Nephron (organoid): ENCODE data around the gene ARAP2.

ENCODE experiments used
- H3K27ac Mint-ChIP-seq, 3 experiments: 2 replicates each; pipeline ENCODE4 v1.8.0; 2020; ENCODE audit warnings: mixed read lengths in 3 of 3, mild to moderate bottlenecking in 2 of 3, moderate library complexity in 1 of 3
- H3K27me3 Mint-ChIP-seq: 2 replicates; pipeline ENCODE4 v1.8.0; 2021; ENCODE audit warnings: low read depth, mild to moderate bottlenecking, moderate library complexity, mixed read lengths
- H3K36me3 Mint-ChIP-seq: 2 replicates; pipeline ENCODE4 v1.8.0; 2020; ENCODE audit warnings: low read depth, mixed read lengths
- H3K4me1 Mint-ChIP-seq: 2 replicates; pipeline ENCODE4 v1.8.0; 2020; ENCODE audit warnings: mixed read lengths
- H3K4me3 Mint-ChIP-seq, 3 experiments: 2 replicates each; pipeline ENCODE4 v1.8.0; 2020; ENCODE audit warnings: mild to moderate bottlenecking in 3 of 3, mixed read lengths in 3 of 3, moderate library complexity in 2 of 3
- H3K9me3 Mint-ChIP-seq: 2 replicates; pipeline ENCODE4 v1.8.0; 2020; ENCODE audit warnings: mixed read lengths
- CTCF ChIP-seq, 3 experiments: fragments of 200-600 bp; sonication (generic); IDR thresholded peaks; one replicate each; pipeline ENCODE4 v1.5.0; 2021; ENCODE audit warnings: antibody characterized with exemption in 3 of 3; ENCODE audit not compliant: unreplicated experiment in 3 of 3

The ARAP2 gene

GRCh38 chr4:36173905-36174304 lies 70.4 kb downstream of the ARAP2 start:
- Mint-ChIP-seq H3K27ac (no peak overlapping the region), H3K4me1 (no peaks in the 10 kb centered on the region), H3K36me3 (no peaks in the 10 kb centered on the region), H3K4me3 (no peak overlapping the region), H3K9me3 (no peaks in the 10 kb centered on the region), H3K27me3 (no peaks in the 10 kb centered on the region)
- no peak for TF ChIP-seq CTCF (IDR thresholded peaks at IDR 0.05; ENCODE audit: unreplicated experiment in 3 of 3)

- no peaks in the 10 kb centered on the region for H3K27me3 Mint-ChIP-seq
- H3K36me3 Mint-ChIP-seq = no peaks in the 10 kb centered on the region
- H3K9me3 Mint-ChIP-seq = no peaks in the 10 kb centered on the region
- H3K4me3 Mint-ChIP-seq = no peak overlapping the region
- no peaks in the 10 kb centered on the region for H3K4me1 Mint-ChIP-seq
- no peak for TF ChIP-seq CTCF (IDR thresholded peaks at IDR 0.05; ENCODE audit: unreplicated experiment in 3 of 3)
- H3K27ac Mint-ChIP-seq = no peak overlapping the region
Observed at GRCh38 chr4:36172656-36173055, 71.7 kb downstream of the ARAP2 start.

- H3K36me3 Mint-ChIP-seq = no peaks in the 10 kb centered on the region
- no peaks in the 10 kb centered on the region for H3K9me3 Mint-ChIP-seq
- H3K27me3 Mint-ChIP-seq = no peaks in the 10 kb centered on the region
- H3K27ac Mint-ChIP-seq = no peak overlapping the region
- H3K4me1 Mint-ChIP-seq = no peaks in the 10 kb centered on the region
- no peak overlapping the region for H3K4me3 Mint-ChIP-seq
- no peak for TF ChIP-seq CTCF (IDR thresholded peaks at IDR 0.05; ENCODE audit: unreplicated experiment in 3 of 3)
Observed at GRCh38 chr4:36168127-36168878, 76.0 kb downstream of the ARAP2 start.

- H3K4me3 Mint-ChIP-seq = no peak overlapping the region
- no peak overlapping the region for H3K27ac Mint-ChIP-seq
- H3K4me1 Mint-ChIP-seq = no peaks in the 10 kb centered on the region
- no peak for TF ChIP-seq CTCF (IDR thresholded peaks at IDR 0.05; ENCODE audit: unreplicated experiment in 3 of 3)
- H3K36me3 Mint-ChIP-seq = no peaks in the 10 kb centered on the region
- H3K27me3 Mint-ChIP-seq = no peaks in the 10 kb centered on the region
- no peaks in the 10 kb centered on the region for H3K9me3 Mint-ChIP-seq
Observed at GRCh38 chr4:36165631-36166005, 78.7 kb downstream of the ARAP2 start.

GRCh38 chr4:36164900-36165630 lies 79.2 kb downstream of the ARAP2 start:
- TF ChIP-seq CTCF (IDR thresholded peaks at IDR 0.05; ENCODE audit: unreplicated experiment in 3 of 3) = no peak
- Mint-ChIP-seq H3K36me3 (no peaks in the 10 kb centered on the region), H3K27me3 (no peaks in the 10 kb centered on the region), H3K4me3 (no peak overlapping the region), H3K4me1 (no peaks in the 10 kb centered on the region), H3K27ac (no peak overlapping the region), H3K9me3 (no peaks in the 10 kb centered on the region)

GRCh38 chr4:36163198-36163597 lies 81.1 kb downstream of the ARAP2 start:
- H3K4me1 Mint-ChIP-seq = no peaks in the 10 kb centered on the region
- no peaks in the 10 kb centered on the region for H3K9me3 Mint-ChIP-seq
- H3K27me3 Mint-ChIP-seq = no peaks in the 10 kb centered on the region
- H3K36me3 Mint-ChIP-seq = no peaks in the 10 kb centered on the region
- no peak overlapping the region for H3K4me3 Mint-ChIP-seq
- no peak overlapping the region for H3K27ac Mint-ChIP-seq
- no peak for TF ChIP-seq CTCF (IDR thresholded peaks at IDR 0.05; ENCODE audit: unreplicated experiment in 3 of 3)
